HG02870 (cell line): Measurements from ENCODE around the gene SLC35E4.
"Not testable (repeated sequence)": the region's sequence is repeated elsewhere in the genome, so short reads cannot be mapped to it uniquely, and the experiment has no call there.

ENCODE experiments used
- ATAC-seq: cut with Tn5 transposase; IDR thresholded peaks from one replicate; pipeline ENCODE4 v1.9.1; 2021; ENCODE audit warnings: mild to moderate bottlenecking, moderate library complexity; ENCODE audit not compliant: unreplicated experiment

Gene SLC35E4

GRCh38 chr22:30649430-30650007 is 13.9 kb downstream of the SLC35E4 start:
- peak; percentile 74 for ATAC-seq

GRCh38 chr22:30650508-30651116 is 15.0 kb downstream of the SLC35E4 start:
- ATAC-seq, result no peak

DNA sequence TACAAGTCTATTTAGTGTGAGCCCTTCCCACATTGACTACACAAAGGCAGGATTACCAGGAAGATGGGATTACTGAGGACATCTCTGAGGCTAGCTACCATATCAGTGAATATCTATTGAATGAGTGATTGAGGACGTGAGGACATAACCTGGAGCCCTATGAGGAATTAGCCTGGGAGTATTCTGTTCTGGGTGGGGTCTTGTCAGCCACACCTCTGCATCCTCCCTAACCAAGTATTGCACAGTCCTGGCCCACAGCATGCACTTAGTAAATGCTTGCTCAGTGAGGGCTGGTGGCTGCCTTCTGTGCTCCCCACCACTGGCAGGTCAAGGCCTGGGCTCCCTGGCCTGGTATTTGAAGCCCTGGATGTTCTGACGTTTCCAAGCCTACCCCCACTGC is 17.3 kb downstream of the SLC35E4 start:
- ATAC-seq, result no peak

GRCh38 chr22:30654361-30654760 is 18.8 kb downstream of the SLC35E4 start:
- no peak for ATAC-seq

- ATAC-seq, result no peak
These were observed 20.0 kb downstream of the SLC35E4 start for GRCh38 chr22:30655532-30655931.

GRCh38 chr22:30662040-30662439 is 26.5 kb downstream of the SLC35E4 start:
- ATAC-seq, result no peak

- ATAC-seq, result no peak
These were observed 29.2 kb downstream of the SLC35E4 start for GRCh38 chr22:30664798-30665197.

DNA sequence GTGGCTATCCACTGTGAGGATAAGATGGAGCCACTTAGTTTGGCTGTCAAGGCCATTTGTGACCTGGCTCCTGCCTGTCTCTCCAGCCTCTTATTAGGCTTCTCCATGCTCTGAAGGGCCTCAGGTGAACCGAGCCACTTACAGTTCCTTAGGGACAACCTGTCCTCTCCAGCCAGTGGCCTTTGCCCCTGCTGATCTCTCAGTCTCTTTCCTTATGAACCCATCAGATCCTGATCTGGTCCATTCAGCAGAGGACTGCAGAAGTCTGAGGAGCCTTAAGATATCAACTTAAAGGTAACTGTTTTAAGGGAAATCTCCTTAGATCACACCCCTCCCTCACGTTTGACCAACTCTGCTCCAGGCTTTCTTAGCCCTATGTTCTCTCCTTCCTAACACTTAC is 29.7 kb downstream of the SLC35E4 start:
- no peak for ATAC-seq

DNA sequence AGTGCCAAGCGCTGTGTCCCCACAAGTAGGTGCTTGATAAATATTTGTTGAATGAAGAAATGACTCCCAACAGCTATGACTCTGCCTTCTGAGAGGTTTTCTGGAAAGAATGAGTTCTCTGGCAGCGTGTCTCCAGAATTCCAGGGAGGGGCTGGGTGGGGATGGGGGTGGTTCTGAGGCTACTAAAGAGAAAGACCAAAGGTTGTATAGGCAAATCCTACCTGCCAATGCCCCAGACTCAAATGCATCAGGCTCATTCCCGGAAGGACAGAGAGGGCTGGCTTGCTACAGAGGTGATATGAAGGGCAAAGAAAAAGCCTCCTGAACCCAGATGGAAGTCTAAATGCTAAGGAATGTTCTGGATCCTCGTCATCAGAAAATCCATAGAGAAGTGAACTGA is 30.2 kb downstream of the SLC35E4 start:
- no peak for ATAC-seq

DNA sequence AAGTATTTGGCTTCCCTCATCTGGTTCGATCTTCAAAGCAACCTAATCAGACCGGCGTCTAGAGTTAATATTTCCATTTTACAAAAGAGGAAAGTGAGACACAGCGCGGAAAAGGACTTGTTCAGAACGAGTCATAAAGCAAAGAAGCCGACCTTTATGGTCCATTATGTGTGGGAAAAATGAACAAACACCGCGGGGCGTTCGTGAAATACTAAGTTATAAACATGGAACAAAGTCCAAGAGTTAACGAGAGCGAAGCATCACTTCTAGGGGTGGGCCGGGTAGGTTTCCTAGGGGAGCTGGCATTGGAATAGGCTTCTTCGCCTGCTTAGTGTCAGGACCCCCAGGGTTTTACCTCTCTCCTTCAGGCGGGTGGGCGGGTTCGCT is 31.5 kb downstream of the SLC35E4 start:
- ATAC-seq, result no peak

- peak; percentile 79 for ATAC-seq
These were observed 32.2 kb downstream of the SLC35E4 start, which contains the start of gene DUSP18 for GRCh38 chr22:30667494-30668385. TSS of gene DUSP18 (minus strand) at chr22:30667875. CDS start at chr22:30664003, 3,872 bp downstream.

DNA sequence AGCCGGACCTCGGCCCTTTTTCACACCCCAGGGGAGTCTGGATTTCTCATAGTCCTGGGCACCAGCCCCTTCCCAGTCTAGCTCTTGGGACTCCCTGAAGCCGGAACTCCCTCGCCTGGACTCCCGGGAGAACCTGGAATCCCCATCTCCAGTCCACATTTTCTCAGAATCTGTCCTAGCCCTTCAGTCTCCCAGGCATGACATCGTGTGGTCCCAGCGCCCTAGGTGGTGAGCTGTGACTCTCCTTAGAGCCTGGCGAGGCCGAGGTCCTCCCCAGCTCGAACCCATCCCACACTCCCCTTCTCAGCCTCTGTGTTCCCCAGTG is 32.8 kb downstream of the SLC35E4 start:
- no peak for ATAC-seq

GRCh38 chr22:30671071-30671470 is 35.5 kb downstream of the SLC35E4 start:
- ATAC-seq, result no peak

DNA sequence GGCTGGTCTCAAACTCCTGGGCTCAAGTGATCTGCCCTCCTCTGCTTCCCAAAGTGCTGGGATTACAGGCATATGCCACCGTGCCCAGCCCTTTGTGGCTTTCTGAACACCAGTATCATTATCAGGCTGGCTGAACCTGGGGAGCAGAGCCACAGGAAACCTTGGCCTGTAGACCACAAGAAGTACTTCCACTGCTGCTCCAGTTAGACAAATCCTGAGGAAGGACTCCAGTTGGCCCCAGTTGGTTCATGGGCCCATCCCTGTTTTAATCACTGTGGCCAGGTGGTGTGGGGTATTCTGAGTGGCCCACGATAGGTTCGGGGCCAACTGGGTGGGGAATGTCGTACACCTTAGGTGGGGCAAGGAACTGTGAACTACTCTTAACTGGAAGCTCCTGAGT is 37.6 kb downstream of the SLC35E4 start:
- no peak for ATAC-seq

- ATAC-seq, result no peak
These were observed 38.9 kb downstream of the SLC35E4 start for GRCh38 chr22:30674482-30674881.

- no peak for ATAC-seq
These were observed 39.9 kb downstream of the SLC35E4 start for GRCh38 chr22:30675436-30675835.

DNA sequence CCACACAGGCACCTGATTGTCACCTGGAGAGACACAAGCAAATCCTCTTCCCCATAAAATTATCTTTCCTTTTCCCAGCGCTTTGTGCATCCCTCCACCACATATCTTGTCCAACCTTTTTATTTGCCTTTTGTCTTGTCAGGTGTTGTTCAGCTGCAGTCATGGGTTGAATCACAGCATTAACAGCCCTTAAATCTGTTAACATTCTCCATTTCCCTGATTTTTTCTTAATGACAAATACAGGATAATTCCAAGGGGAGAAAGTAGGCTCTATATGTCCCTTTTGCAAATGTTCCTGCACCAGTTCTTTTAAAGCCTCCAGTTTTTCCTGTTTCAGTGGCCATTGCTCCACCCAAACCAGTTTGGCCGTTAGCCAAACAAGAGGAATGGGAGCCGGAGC is 41.0 kb downstream of the SLC35E4 start:
- ATAC-seq, result not testable (repeated sequence)

GRCh38 chr22:30679895-30680690 is 44.5 kb downstream of the SLC35E4 start:
- not testable (repeated sequence) for ATAC-seq

DNA sequence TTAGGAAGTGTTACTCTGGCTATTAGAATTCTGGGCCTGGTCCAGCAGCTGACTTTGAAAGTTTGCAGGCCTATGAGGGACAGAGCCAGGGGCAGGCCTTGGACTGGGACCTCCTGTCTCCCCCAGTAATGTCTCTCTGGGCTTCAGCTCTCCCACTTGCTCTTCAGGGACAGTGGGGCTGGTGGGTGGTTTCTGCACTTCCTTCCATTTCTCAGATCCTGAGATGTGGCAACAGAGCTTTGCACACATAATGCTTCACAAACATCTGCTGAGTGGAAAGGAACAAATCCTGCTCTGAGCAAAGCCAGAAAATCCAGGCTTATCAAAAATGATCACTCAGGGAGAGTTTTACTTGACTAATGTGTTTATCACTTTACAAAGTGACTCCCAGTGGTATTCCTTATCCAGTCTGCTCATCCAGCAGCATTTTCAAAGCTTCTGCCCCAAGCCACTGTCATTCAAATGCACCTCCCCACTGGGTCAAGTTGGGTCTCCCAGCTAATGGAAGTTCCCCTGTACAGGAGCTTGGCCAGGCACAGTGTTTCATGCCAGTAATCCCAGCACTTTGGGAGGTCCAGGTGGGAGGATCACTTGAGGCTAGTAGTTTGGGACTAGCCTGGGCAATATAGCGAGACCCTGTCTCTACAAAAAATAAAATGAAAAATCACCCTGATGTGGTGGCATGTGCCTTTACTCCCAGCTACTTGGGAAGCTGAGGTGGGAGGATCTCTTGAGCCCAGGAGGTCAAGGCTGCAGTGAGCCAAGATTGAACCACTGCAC is 45.6 kb downstream of the SLC35E4 start:
- ATAC-seq, result no peak

DNA sequence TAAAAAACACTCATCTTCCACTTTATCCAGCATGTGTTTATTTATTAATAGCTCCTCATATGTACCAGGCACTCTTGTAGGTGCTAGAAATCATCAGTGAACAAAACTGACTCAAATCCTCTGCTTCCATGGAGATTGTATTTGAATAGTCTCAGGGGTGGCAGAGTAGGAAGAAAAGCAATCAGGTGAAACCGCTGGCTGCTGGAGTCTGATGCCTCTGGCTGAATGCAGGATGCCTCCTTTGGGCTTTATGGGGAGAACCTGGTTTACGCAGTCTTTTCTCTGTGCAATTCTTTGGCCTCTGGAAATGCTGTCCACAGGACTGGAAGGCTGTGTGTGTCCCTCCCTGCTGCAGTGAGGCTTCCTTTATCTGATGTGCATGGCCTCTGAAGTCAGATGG is 46.2 kb downstream of the SLC35E4 start:
- ATAC-seq, result no peak
